GM20431 (cell line): ENCODE data around the gene IL1RAPL1.
"Not testable (repeated sequence)": the region's sequence is repeated elsewhere in the genome, so short reads cannot be mapped to it uniquely, and the experiment has no call there.

Experiments used
- in situ Hi-C: fragments of 300-500 bp; cut with MseI, MboI; formaldehyde crosslinking; loops from one replicate; pipeline ENCODE4 v1.15.0; 2020; ENCODE audit warnings: low sequenced_read_pairs; ENCODE audit not compliant: unreplicated experiment

The IL1RAPL1 gene

DNA sequence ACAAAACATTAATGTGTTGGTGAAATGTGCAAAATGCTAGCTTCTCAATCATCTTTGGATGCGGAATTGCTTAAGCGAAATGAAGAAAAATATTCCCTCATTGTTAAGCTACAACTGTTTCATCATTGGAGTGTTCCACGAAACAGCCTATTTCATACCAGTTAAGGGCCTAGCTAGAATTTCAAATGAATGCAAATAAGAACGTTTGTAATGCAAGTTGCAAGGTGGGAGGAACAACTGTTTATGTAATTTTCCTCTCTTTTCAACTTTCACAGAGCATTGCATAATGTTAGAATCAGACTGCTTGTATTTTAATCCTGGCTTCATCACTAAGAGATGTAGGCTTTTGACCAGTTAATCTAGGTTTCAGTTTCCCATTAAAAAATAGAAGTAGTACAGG is 480.1 kb downstream of the IL1RAPL1 start:
- in situ Hi-C loops, result no loop called here

- in situ Hi-C loops, result no loop called here
Observed at GRCh38 chrX:29071525-29072320, 484.5 kb downstream of the IL1RAPL1 start.

- in situ Hi-C loops, result no loop called here
Observed at GRCh38 chrX:29082558-29082957, 495.3 kb downstream of the IL1RAPL1 start.

DNA sequence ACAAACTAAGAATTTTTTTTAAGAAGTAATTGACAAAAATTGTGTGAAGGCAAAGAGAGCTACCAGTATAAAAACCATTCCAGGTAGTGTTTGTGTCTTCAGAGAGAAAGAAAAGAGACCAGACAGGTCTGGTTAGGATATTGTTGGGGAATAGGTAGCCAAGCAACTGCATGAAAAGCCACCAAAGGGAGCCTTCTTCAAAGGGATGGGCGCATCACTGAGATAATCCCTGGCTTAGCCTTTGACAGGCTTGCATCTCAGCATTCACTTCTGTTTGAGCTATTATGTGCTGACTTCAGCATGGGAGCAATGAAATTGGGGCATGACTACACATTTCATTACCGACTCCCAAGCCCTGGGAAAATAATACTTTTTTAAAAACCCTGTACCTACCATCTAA is 496.6 kb downstream of the IL1RAPL1 start:
- in situ Hi-C loops, result no loop called here

GRCh38 chrX:29090811-29091210 is 503.6 kb downstream of the IL1RAPL1 start:
- in situ Hi-C loops, result no loop called here

- in situ Hi-C loops, result no loop called here
Observed at GRCh38 chrX:29107231-29107630, 520.0 kb downstream of the IL1RAPL1 start.

- in situ Hi-C loops, result no loop called here
Observed at GRCh38 chrX:29110041-29110440, 522.8 kb downstream of the IL1RAPL1 start.

- in situ Hi-C loops, result no loop called here
Observed at GRCh38 chrX:29113221-29113620, 526.0 kb downstream of the IL1RAPL1 start.

- in situ Hi-C loops, result not testable (repeated sequence)
Observed at GRCh38 chrX:29122817-29123216, 535.6 kb downstream of the IL1RAPL1 start.

GRCh38 chrX:29130905-29131304 is 543.7 kb downstream of the IL1RAPL1 start:
- in situ Hi-C loops, result no loop called here

DNA sequence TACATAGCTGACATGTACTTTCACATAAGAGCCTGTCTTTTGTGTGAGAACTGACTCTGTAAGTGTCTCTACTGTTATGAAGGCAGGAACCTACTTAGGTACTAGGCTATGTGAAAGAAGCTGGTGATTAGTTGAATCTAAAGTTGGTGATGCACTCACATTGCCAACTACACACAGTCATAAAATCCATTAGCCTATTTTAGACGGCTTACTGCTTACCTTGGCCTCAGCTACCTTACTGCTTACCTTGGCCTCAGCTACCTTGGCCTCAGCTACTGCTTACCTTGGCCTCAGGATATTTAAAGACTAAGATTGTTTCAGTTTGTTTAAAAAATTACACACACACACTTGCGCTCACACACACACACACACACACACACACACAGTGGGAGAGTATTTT is 549.7 kb downstream of the IL1RAPL1 start:
- in situ Hi-C loops, result no loop called here

DNA sequence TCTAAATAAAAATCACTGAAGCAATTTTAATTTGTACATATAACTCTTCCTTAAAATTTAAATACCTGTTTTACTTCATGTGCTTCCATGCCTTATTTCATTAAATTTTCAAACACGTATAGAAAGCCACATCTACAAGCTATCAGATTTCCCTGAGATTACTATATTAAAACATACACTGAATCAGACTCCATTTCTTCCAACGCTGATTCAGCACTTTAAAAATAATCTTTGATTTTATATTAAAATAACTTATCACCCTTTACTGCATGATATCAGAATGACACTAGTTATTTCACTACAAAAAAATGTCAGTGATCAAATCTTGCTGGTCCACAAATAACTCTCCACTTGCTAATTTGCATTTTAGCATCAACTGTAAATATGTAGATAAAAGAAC is 550.8 kb downstream of the IL1RAPL1 start:
- in situ Hi-C loops, result no loop called here

DNA sequence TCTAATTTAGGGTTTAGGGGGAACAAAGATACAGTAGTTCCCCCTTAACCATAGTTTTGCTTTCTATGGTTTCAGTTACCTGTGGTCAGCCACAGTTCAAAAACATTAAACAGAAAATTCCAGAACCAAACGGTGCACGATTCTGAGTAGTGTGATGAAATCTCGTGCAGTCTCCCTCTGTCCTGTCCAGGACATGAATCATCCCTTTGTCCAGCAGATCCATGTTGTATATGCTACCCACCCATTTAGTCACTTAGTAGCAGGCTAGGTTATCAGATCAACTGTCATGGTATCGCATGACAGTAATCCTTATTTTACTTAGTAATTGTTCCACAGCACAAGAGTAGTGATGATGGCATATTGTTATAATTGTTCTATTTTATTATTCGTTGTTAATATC is 556.1 kb downstream of the IL1RAPL1 start:
- in situ Hi-C loops, result no loop called here

DNA sequence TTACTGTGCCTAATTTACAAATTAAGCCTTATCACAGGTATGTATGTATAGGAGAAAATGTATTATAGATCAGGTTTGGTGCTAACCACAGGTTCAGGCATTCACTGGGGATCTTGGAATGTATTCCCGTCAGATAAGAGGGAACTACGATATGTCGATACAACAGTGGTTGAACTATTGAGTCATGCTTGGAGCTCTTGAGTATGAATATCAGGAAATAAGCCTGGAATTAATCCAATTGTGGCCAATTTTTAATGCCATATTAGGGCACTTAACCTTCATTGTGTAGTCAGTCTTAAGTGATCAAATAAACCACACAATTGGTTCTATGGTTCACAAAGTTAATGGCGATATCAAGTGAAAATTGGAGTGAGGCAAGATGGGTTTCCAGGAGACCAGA is 556.5 kb downstream of the IL1RAPL1 start:
- in situ Hi-C loops, result no loop called here

- in situ Hi-C loops, result no loop called here
Observed at GRCh38 chrX:29145316-29145715, 558.1 kb downstream of the IL1RAPL1 start.

GRCh38 chrX:29148511-29148910 is 561.3 kb downstream of the IL1RAPL1 start:
- in situ Hi-C loops, result no loop called here

- in situ Hi-C loops, result no loop called here
Observed at GRCh38 chrX:29155286-29155685, 568.0 kb downstream of the IL1RAPL1 start.

DNA sequence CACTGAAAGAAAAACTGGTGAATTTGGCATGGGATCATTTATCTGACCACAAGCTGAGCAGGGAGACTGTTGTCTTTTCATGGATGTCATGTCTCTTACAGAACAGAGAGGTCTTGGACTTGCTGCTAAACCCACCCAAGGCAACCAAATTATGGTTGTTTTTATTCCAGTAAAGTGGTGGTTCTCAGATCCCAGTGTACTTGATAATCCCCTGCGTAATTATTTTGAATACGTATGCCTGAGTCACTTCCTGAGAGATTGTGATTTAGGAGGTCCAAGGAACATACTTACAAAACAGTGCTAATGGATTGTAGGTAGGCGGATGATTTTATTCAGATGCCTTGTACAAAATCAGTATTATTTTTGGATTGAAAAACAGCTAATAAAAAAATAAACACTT is 585.6 kb downstream of the IL1RAPL1 start:
- in situ Hi-C loops, result no loop called here

GRCh38 chrX:29187264-29187663 is 600.0 kb downstream of the IL1RAPL1 start:
- in situ Hi-C loops, result no loop called here

DNA sequence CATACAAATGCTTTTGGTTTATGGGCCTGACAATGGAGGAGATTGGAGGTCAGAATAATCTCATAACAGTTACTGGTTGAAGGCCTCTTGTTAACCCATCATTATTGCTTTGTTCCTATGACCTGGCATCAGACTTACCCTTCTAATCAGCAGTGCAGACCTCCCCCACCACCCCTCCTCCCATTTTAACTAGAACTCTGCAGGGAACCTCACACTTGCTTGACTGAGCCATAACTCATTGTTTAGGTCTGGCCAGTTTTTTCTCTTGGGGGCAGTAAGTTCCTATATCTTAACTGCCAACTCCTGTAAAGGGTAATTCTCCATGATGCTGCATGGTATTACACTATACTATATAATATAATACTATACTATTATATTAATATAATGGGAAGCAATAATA is 609.3 kb downstream of the IL1RAPL1 start:
- in situ Hi-C loops, result no loop called here

GRCh38 chrX:29215251-29215650 is 628.0 kb downstream of the IL1RAPL1 start:
- in situ Hi-C loops, result no loop called here

- in situ Hi-C loops, result no loop called here
Observed at GRCh38 chrX:29225670-29226069, 638.4 kb downstream of the IL1RAPL1 start.
